NT2/D1 (cell line): ENCODE data around the gene RPUSD1.

Source experiments
- SUZ12 ChIP-seq: IDR thresholded peaks from 2 replicates; pipeline ENCODE4 v1.6.1; 2011; ENCODE audit not compliant: insufficient read length, insufficient read depth; ENCODE audit errors: extremely low read depth
- YY1 ChIP-seq: IDR thresholded peaks from 2 replicates; pipeline ENCODE4 v1.6.1; 2011; ENCODE audit not compliant: insufficient read length, insufficient read depth
- ZNF274 ChIP-seq: IDR thresholded peaks from 2 replicates; pipeline ENCODE4 v1.6.1; 2011; ENCODE audit warnings: mild to moderate bottlenecking, low read depth, low read length

DNA sequence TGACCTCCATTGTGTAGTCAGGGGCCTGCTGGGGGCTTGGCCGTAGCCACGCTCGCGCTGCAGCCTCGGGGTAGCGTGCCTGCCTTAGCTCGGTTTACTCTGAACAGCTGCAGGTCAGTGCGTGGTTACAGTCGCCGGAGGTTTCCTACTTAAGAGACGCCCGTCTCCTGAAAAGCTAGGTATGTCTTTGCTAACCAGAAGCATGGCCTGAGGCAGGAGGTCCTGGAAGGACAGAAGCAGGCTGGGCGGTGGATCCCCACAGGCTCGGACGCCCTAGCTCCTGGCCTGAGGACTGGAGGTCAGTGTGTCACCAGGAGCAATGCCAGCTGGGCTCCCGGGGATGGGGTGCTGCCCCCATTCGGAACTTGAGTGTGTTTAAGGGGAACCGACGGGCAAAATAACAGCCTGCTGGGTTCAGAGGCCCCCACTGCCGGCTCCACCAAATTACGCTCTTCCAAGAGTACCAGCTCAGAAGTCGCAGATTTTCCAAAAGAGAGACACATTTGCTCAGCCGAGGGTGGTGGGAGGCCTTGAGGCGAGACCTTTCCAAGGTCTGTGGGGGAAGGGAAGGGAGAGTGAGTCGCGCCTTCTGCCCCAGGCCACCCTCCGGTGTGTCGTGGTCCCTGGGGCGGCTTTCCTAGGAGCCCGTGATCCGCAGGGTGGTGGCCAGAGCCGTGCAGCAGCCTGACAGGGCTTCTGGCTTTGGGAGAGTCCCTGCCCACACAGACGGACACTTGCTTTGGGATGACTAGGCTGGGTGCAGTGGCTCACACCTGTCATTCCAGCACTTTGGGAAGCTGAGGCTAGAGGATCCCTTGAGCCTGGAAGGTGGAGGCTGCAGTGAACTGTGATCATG is 16.2 kb upstream of the RPUSD1 start:
- no peak for TF ChIP-seq ZNF274
- TF ChIP-seq YY1, result no peak
- TF ChIP-seq SUZ12, result no peak
